Measurements from ENCODE around the gene ARAP2.

- TF ChIP-seq, protein P1, sequence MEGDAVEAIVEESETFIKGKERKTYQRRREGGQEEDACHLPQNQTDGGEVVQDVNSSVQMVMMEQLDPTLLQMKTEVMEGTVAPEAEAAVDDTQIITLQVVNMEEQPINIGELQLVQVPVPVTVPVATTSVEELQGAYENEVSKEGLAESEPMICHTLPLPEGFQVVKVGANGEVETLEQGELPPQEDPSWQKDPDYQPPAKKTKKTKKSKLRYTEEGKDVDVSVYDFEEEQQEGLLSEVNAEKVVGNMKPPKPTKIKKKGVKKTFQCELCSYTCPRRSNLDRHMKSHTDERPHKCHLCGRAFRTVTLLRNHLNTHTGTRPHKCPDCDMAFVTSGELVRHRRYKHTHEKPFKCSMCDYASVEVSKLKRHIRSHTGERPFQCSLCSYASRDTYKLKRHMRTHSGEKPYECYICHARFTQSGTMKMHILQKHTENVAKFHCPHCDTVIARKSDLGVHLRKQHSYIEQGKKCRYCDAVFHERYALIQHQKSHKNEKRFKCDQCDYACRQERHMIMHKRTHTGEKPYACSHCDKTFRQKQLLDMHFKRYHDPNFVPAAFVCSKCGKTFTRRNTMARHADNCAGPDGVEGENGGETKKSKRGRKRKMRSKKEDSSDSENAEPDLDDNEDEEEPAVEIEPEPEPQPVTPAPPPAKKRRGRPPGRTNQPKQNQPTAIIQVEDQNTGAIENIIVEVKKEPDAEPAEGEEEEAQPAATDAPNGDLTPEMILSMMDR (IDR thresholded peaks at IDR 0.05; ENCODE audit: poor library complexity): no peak
- TF ChIP-seq EZH2 (IDR thresholded peaks at IDR 0.05; ENCODE audit: borderline replicate concordance): no peak
These were observed 24.8 kb upstream of the ARAP2 start for GRCh38 chr4:36269101-36269500.
